ENCODE results near the gene RCAN1.

DNA sequence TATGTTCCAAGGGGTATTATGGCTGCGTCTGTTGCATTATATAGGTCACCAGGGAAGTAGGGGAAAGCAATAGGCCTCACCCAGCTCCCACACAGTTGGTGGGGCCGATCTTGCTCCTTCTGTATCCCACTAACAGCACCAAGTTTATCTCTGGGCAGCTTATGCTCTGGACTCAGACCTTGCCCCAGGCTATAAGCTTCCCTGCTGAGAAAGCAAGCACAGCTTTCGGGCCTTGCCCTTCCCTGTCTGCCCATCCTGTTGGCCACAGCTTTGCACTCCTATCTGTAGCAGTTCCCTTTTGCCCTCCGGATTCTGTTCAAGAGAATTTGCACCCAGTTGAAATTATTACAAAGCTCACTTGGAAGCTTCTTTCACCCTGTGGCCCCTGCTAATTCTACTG, 115.8 kb downstream of the RCAN1 start:
- no peak for TF ChIP-seq POLR2A (IDR thresholded peaks at IDR 0.05)
- TF ChIP-seq, protein P1, sequence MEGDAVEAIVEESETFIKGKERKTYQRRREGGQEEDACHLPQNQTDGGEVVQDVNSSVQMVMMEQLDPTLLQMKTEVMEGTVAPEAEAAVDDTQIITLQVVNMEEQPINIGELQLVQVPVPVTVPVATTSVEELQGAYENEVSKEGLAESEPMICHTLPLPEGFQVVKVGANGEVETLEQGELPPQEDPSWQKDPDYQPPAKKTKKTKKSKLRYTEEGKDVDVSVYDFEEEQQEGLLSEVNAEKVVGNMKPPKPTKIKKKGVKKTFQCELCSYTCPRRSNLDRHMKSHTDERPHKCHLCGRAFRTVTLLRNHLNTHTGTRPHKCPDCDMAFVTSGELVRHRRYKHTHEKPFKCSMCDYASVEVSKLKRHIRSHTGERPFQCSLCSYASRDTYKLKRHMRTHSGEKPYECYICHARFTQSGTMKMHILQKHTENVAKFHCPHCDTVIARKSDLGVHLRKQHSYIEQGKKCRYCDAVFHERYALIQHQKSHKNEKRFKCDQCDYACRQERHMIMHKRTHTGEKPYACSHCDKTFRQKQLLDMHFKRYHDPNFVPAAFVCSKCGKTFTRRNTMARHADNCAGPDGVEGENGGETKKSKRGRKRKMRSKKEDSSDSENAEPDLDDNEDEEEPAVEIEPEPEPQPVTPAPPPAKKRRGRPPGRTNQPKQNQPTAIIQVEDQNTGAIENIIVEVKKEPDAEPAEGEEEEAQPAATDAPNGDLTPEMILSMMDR (IDR thresholded peaks at IDR 0.05) = no peak
